ENCODE measurements around the gene KIF5C.

Gene KIF5C

GRCh38 chr2:149056541-149057255 lies 181.7 kb downstream of the KIF5C start:
- DNase-seq: no peak

GRCh38 chr2:149057401-149057800 lies 182.4 kb downstream of the KIF5C start:
- no peak for DNase-seq

GRCh38 chr2:149058936-149059335 lies 183.9 kb downstream of the KIF5C start:
- DNase-seq: no peak

- no peak for DNase-seq
These were observed 184.8 kb downstream of the KIF5C start for GRCh38 chr2:149059822-149060221.

- DNase-seq: no peak
These were observed 186.2 kb downstream of the KIF5C start for GRCh38 chr2:149061133-149061745.

GRCh38 chr2:149062531-149062930 lies 187.5 kb downstream of the KIF5C start:
- DNase-seq: no peak

- no peak for DNase-seq
These were observed 188.2 kb downstream of the KIF5C start for GRCh38 chr2:149063177-149063576.

- DNase-seq: no peak
These were observed 189.4 kb downstream of the KIF5C start for GRCh38 chr2:149064365-149064841.

- DNase-seq: no peak
These were observed 190.0 kb downstream of the KIF5C start for GRCh38 chr2:149064856-149065630.

GRCh38 chr2:149068225-149068995 lies 193.4 kb downstream of the KIF5C start:
- DNase-seq: no peak

- no peak for DNase-seq
These were observed 194.2 kb downstream of the KIF5C start for GRCh38 chr2:149068996-149069888.

GRCh38 chr2:149070681-149071320 lies 195.8 kb downstream of the KIF5C start:
- DNase-seq: no peak

- DNase-seq: no peak
These were observed 200.1 kb downstream of the KIF5C start for GRCh38 chr2:149075105-149075504.

- DNase-seq: no peak
These were observed 200.8 kb downstream of the KIF5C start for GRCh38 chr2:149075853-149076252.

All from CD4-positive, alpha-beta T cell treated with Interleukin-6 for 4 hours (primary cell).